Lower leg skin (tissue), 4 donors: Measurements from ENCODE around the gene FRS3. TPM values are rescaled to one million over a fixed set of nuclear protein-coding genes. Genes with fewer than 3 reads are reported as not detected.

ENCODE experiments used
- DNase-seq, 2 donors: peaks; one replicate each; pipeline ENCODE4 v3.0.0-alpha.2; 2019; ENCODE audit warnings: low spot score in 2 of 2
- H3K4me3 ChIP-seq: fragments of 200-600 bp; sonication (generic); 2 replicates; pipeline ENCODE4 v1.5.1; 2017; ENCODE audit warnings: mild to moderate bottlenecking, low read depth; ENCODE audit not compliant: poor library complexity, severe bottlenecking
- CTCF ChIP-seq, 3 donors: fragments of 450-650 bp; IDR thresholded peaks; one replicate each; pipeline ENCODE4 v1.5.1; 2016; ENCODE audit warnings: antibody characterized with exemption in 3 of 3, mild to moderate bottlenecking in 3 of 3, moderate library complexity in 2 of 3
- POLR2A ChIP-seq, 2 donors: fragments of 450-650 bp; IDR thresholded peaks; one replicate each; pipeline ENCODE4 v1.6.1; 2016 to 2017; ENCODE audit warnings: antibody characterized with exemption in 2 of 2, mild to moderate bottlenecking in 1 of 2, moderate library complexity in 1 of 2
- WGBS, 2 donors: methylation state at CpG; one replicate each; pipeline ENCODE4 v1.1.5; 2018; 5-methylcytosine and 5-hydroxymethylcytosine counted together
- intact Hi-C: fragments of 100-400 bp; cut with DNase I; formaldehyde crosslinking; loops from one replicate; pipeline ENCODE4 v1.15.0; 2023; ENCODE audit warnings: low total_unique reads
- total RNA-seq, 4 donors: library from RNA; depleted of rRNA; stranded (reverse); fragments of >200 nt; gene quantifications; one replicate each; pipeline ENCODE4 v1.1.0, GENCODE V29; 2016

The FRS3 gene, protein sequence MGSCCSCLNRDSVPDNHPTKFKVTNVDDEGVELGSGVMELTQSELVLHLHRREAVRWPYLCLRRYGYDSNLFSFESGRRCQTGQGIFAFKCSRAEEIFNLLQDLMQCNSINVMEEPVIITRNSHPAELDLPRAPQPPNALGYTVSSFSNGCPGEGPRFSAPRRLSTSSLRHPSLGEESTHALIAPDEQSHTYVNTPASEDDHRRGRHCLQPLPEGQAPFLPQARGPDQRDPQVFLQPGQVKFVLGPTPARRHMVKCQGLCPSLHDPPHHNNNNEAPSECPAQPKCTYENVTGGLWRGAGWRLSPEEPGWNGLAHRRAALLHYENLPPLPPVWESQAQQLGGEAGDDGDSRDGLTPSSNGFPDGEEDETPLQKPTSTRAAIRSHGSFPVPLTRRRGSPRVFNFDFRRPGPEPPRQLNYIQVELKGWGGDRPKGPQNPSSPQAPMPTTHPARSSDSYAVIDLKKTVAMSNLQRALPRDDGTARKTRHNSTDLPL
- total RNA-seq: 1 to 10 TPM in 3 of 4 donors, under 1 TPM in 1; 0.79 to 4.2 (median 2.4) TPM

GRCh38 chr6:41779788-41780550 is at the start of gene FRS3:
Gene FRS3 (minus strand): TSS chr6:41779900. CDS start chr6:41776987, 2,913 bp downstream.
- WGBS, 2 donors: 1% methylated on average over 33 to 36 of the region's 73 CpGs
- intact Hi-C loops: loop anchor here (5.0 to 10.0 kb wide), 2 partner anchors 145 to 262 kb away; partner anchors contain the start of genes BYSL and MED20
- TF ChIP-seq CTCF (IDR thresholded peaks at IDR 0.05): peak in 1 of 3 donors; percentile 68
- no peak for TF ChIP-seq POLR2A (IDR thresholded peaks at IDR 0.05)
- peak within 1 kb of the TSS; percentile 42 for H3K4me3 ChIP-seq
- DNase-seq: peak; percentile 97 to 100

DNA sequence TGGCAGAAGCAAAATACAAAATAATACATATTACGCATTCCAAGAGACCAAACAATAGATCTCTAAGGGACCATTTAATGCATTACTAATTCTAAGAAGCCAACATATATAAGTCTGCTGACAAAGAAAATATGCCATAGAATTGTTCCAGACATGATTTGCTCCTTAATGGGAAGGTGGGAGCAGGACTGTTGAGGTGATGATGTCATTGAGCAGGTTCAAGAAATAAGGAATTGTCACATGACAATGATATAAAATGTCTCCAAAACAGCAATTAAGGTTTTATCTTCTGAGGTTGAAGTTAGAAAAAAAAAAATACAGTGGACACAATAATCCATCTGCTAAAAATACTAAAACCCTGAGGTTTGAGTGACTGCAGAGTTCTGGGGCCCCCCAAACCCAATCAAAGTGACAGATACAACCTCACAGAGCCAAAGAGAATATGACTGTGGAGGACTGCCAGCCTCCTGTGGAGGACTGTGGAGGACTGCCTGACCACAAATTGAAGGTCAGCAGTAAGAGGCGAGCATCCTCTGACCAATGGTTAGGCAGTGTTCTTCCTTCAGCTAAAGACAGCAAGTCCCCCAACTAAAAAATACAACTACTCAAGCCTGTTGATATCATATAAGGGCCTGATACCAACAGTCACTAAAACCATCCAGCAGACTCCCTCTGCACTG is 46.8 kb upstream of the FRS3 start:
- intact Hi-C loops: no loop called here
- no peak for DNase-seq
- 92 to 98% methylated on average over 2 of the region's 2 CpGs for WGBS, 2 donors
- no peak overlapping the region for H3K4me3 ChIP-seq
- no peak for TF ChIP-seq POLR2A (IDR thresholded peaks at IDR 0.05)
- TF ChIP-seq CTCF (IDR thresholded peaks at IDR 0.05): no peak

DNA sequence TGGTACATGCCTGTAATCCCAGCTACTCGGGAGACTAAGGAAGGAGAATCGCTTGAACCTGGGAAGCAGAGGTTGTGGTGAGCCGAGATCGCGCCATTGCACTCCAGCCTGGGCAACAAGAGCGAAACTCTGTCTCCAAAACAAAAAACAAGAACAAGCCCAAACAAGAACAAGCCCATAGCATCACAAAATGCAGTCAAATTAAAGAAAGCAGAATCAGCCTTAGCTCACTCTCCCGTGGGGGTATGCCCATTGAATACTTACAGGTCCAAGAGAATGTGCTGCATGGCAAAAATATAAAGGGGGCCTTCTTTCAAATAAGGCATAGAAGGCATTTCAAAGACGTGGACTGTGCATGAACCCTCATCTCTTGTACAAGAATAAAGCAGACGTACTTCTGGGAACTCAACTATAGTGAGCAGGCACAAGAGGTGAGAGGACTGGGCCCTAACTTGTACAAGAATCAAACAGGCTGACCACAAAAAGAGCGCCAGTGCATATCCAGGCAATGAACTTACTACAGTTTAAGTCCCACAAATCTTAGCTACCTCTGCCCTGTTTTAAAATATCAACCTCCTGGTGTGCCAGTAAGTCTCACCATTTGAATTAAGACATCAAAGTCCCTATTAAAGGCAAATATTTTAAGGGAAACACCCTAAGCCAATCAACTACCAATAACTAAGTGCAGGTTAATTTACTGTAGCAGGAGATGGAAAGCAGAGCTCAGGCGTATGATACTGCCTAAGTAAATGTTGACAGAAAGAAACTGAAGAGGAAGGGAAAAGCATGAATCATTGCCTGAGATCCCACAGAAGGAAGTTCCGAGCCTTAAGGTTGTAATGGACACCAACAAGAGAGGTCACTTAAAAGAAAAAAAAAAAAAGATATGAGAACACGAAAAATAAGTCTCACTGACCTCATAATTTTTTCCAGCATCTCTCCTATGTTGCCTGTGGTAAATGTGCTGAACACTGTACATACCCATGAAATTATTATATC is 45.2 kb upstream of the FRS3 start:
- no peak for DNase-seq
- TF ChIP-seq POLR2A (IDR thresholded peaks at IDR 0.05) (no peak), CTCF (IDR thresholded peaks at IDR 0.05) (no peak)
- H3K4me3 ChIP-seq: no peak overlapping the region
- WGBS, 2 donors: 83 to 85% methylated on average over 13 of the region's 13 CpGs
- intact Hi-C loops: no loop called here

GRCh38 chr6:41823178-41823577 is 43.5 kb upstream of the FRS3 start:
- WGBS, 2 donors: 100% methylated on average over 1 of the region's 1 CpG
- intact Hi-C loops: no loop called here

More at GRCh38 chr6:41823178-41823577, 43.5 kb upstream of the FRS3 start:
- no peak for TF ChIP-seq POLR2A (IDR thresholded peaks at IDR 0.05)
- no peak for TF ChIP-seq CTCF (IDR thresholded peaks at IDR 0.05)
- DNase-seq: no peak
- no peak overlapping the region for H3K4me3 ChIP-seq
